B cell (primary cell): ENCODE data around the gene PRICKLE2. TPM values are rescaled to one million over a fixed set of nuclear protein-coding genes. Genes with fewer than 3 reads are reported as not detected.

Experiments
- ATAC-seq: fragments of 200-7000 bp; cut with Tn5 transposase; one replicate; pipeline ENCODE4 v1.10.0; 2021; ENCODE audit warnings: low read depth, mild to moderate bottlenecking, moderate number of reproducible peaks, moderate library complexity
- CTCF ChIA-PET: fragments of 350-600 bp; sonication (Branson Sonifier 250); formaldehyde crosslinking; loops from one replicate; lab custom pipeline; 2021; ENCODE audit warnings: antibody characterized with exemption, inconsistent platforms; lab: Charles Lee
- POLR2A ChIA-PET: fragments of 350-600 bp; sonication (Branson Sonifier 250); formaldehyde crosslinking; loops from one replicate; lab custom pipeline; 2021; ENCODE audit warnings: antibody characterized with exemption; lab: Charles Lee
- DNase-seq: peaks from one replicate; pipeline ENCODE4 v3.0.0; 2013
- H2AFZ ChIP-seq: 2 replicates; pipeline ENCODE4 v1.6.1; 2012; ENCODE audit warnings: mild to moderate bottlenecking, low read depth, low read length; ENCODE audit not compliant: insufficient read depth, poor library complexity, severe bottlenecking
- H3K27ac ChIP-seq, 2 donors: 1 replicate in 1 of 2; 2 replicates in 1 of 2; pipeline ENCODE4 v1.5.1; 2012 to 2013; ENCODE audit warnings: low read length in 2 of 2, mild to moderate bottlenecking in 2 of 2, moderate library complexity in 1 of 2
- H3K27me3 ChIP-seq, 4 experiments: fragments of 200-600 bp in 1 of 4; sonication (generic) in 1 of 4; replicated peaks in 1 of 4; 1 replicate in 2 of 4; 2 replicates in 2 of 4; pipeline versions ENCODE4 v1.6.1 to v1.7.0; 2013 to 2016; ENCODE audit warnings: low read length in 3 of 4, mild to moderate bottlenecking in 2 of 4, mixed read lengths in 1 of 4, moderate library complexity in 1 of 4; ENCODE audit not compliant: insufficient read depth in 4 of 4, control insufficient read depth in 3 of 4; ENCODE audit errors: control extremely low read depth in 1 of 4
- H3K36me3 ChIP-seq, 2 experiments: replicated peaks in 1 of 2; 1 replicate in 1 of 2; 2 replicates in 1 of 2; pipeline versions ENCODE4 v1.6.1 to v1.7.1; 2013; ENCODE audit warnings: low read length in 1 of 2; ENCODE audit not compliant: insufficient read depth in 2 of 2, control insufficient read depth in 1 of 2; ENCODE audit errors: control extremely low read depth in 1 of 2, extremely low read depth in 1 of 2
- H3K4me1 ChIP-seq, 2 donors: fragments of 200-600 bp in 1 of 2; sonication (generic) in 1 of 2; 1 replicate in 1 of 2; 2 replicates in 1 of 2; pipeline versions ENCODE4 v1.5.1 to v1.6.1; 2013 to 2017; ENCODE audit warnings: low read length in 2 of 2; ENCODE audit not compliant: control insufficient read depth in 2 of 2, insufficient read depth in 2 of 2
- H3K4me2 ChIP-seq: replicated peaks from 2 replicates; pipeline ENCODE3; 2012; ENCODE audit warnings: mild to moderate bottlenecking, low read depth, low read length; ENCODE audit not compliant: poor library complexity, severe bottlenecking
- H3K4me3 ChIP-seq, 5 experiments: fragments of 200-600 bp in 1 of 5; sonication (generic) in 1 of 5; 1 replicate in 3 of 5; 2 replicates in 2 of 5; pipeline versions ENCODE4 v1.5.1 to v1.7.0; 2011 to 2016; ENCODE audit warnings: low read length in 4 of 5, mild to moderate bottlenecking in 4 of 5, low read depth in 2 of 5, control low read depth in 1 of 5, moderate library complexity in 1 of 5; ENCODE audit not compliant: insufficient read depth in 1 of 5; ENCODE audit errors: control extremely low read depth in 1 of 5, extremely low read depth in 1 of 5
- H3K79me2 ChIP-seq: fragments of 200-600 bp; sonication (generic); one replicate; pipeline ENCODE4 v1.6.0; 2016; ENCODE audit warnings: low read length; ENCODE audit not compliant: control insufficient read depth, insufficient read depth
- H3K9ac ChIP-seq: fragments of 200-600 bp; sonication (generic); 2 replicates; pipeline ENCODE4 v1.6.1; 2017; ENCODE audit warnings: mild to moderate bottlenecking, low read length, moderate library complexity
- H3K9me3 ChIP-seq, 3 donors: one replicate each; pipeline versions ENCODE4 v1.6.1 to v1.7.1; 2013; ENCODE audit warnings: low read length in 2 of 3; ENCODE audit not compliant: control insufficient read depth in 2 of 3, insufficient read depth in 1 of 3; ENCODE audit errors: control extremely low read depth in 1 of 3
- H4K20me1 ChIP-seq: 2 replicates; pipeline ENCODE4 v1.6.0; 2012; ENCODE audit warnings: mild to moderate bottlenecking, low read length; ENCODE audit not compliant: insufficient read depth, control insufficient read depth, poor library complexity, severe bottlenecking
- H3K27ac Mint-ChIP-seq: one replicate; pipeline ENCODE4 v1.8.0; 2021; ENCODE audit warnings: mixed read lengths
- H3K27me3 Mint-ChIP-seq: one replicate; pipeline ENCODE4 v1.8.0; 2021; ENCODE audit warnings: mixed read lengths
- H3K4me1 Mint-ChIP-seq: one replicate; pipeline ENCODE4 v1.8.0; 2021; ENCODE audit warnings: mixed read lengths
- H3K4me3 Mint-ChIP-seq: one replicate; pipeline ENCODE4 v1.8.0; 2021; ENCODE audit warnings: mixed read lengths
- H3K9me3 Mint-ChIP-seq: one replicate; pipeline ENCODE4 v1.8.0; 2022; ENCODE audit warnings: mixed read lengths; ENCODE audit not compliant: insufficient read depth
- CTCF ChIP-seq: fragments of 200-600 bp; IDR thresholded peaks from one replicate; pipeline ENCODE4 v1.8.0; 2022; ENCODE audit warnings: antibody characterized with exemption, mild to moderate bottlenecking
- EZH2 ChIP-seq: IDR thresholded peaks from 2 replicates; pipeline ENCODE4 v1.6.1; 2012; ENCODE audit warnings: borderline replicate concordance, low read depth, mild to moderate bottlenecking, moderate library complexity, low read length; ENCODE audit not compliant: insufficient read depth, poor library complexity, severe bottlenecking
- WGBS: methylation state at CpG from one replicate; pipeline ENCODE4 v1.1.5; 2013; ENCODE audit warnings: missing lambda C conversion rate; ENCODE audit not compliant: insufficient coverage; 5-methylcytosine and 5-hydroxymethylcytosine counted together
- intact Hi-C: fragments of 100-400 bp; cut with micrococcal nuclease; formaldehyde crosslinking; loops from one replicate; pipeline ENCODE4 v1.10.0; 2022
- polyA plus RNA-seq: library from polyadenylated mRNA; depleted of rRNA; stranded (reverse); fragments of >200 nt; gene quantifications from 2 replicates; pipeline ENCODE4 v1.2.3, GENCODE V29; 2012
- total RNA-seq, 2 donors: library from RNA; stranded (reverse); fragments of 120-200 nt in 1 of 2; gene quantifications; 1 replicate in 1 of 2; 2 replicates in 1 of 2; pipeline versions ENCODE4 v1.2.3 to v1.2.4, GENCODE V29; 2013 to 2022

Gene PRICKLE2
- total and polyA plus RNA-seq, 2 donors (not counting 1 experiment from before 2014, with no cell fraction given): 0.30 to 1.4 TPM

GRCh38 chr3:64067506-64068346 is 157.5 kb downstream of the PRICKLE2 start:
- no peaks in the 10 kb centered on the region for H3K4me1 ChIP-seq
- ChIA-PET POLR2A (no interaction called here), CTCF (no interaction called here)
- Mint-ChIP-seq H3K4me3 (no peak overlapping the region), H3K4me1 (no peaks in the 10 kb centered on the region), H3K9me3 (no peaks in the 10 kb centered on the region), H3K27me3 (peaks cover 24% of the 10 kb centered on the region), H3K27ac (no peak overlapping the region)
- no peak overlapping the region for H3K4me3 ChIP-seq
- peaks cover 0 to 11% (median 2%) of the 10 kb centered on the region in 4 experiments for H3K27me3 ChIP-seq
- no peaks in the 10 kb centered on the region for H4K20me1 ChIP-seq
- no peak overlapping the region for H2AFZ ChIP-seq
- H3K36me3 ChIP-seq: no peaks in the 10 kb centered on the region
- intact Hi-C loops: no loop called here
- H3K9me3 ChIP-seq: peaks cover 0 to 9% (median 0%) of the 10 kb centered on the region in 3 donors
- no peak overlapping the region for H3K27ac ChIP-seq
- 90% methylated on average over 10 of the region's 10 CpGs for WGBS
- TF ChIP-seq EZH2: no peak
- no peak for TF ChIP-seq CTCF
- DNase-seq: no peak
- H3K79me2 ChIP-seq: no peaks in the 10 kb centered on the region
- no peak overlapping the region for H3K9ac ChIP-seq
- ATAC-seq: no peak
- H3K4me2 ChIP-seq: no peak overlapping the region

DNA sequence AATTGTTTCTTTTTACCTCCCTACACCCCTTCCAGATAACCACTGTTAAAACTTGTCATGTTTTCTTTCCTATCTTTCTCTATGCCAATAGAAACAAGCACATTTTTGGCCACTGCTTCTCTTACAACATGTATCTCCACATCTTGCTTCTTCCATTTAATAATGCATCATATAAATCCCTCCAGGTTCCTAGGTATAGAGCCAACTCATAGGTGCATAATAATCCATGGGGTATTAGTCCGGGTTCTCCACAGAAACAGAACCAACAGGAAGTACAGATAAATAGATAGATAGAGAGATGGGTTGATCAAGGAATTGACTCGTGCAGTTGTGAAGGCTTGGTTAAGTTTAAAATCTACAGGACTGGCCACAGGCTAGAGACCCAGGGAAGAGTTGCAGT is 160.5 kb downstream of the PRICKLE2 start:
- ChIA-PET CTCF (no interaction called here), POLR2A (no interaction called here)
- Histone ChIP-seq H3K4me3 (no peak overlapping the region), H3K36me3 (no peaks in the 10 kb centered on the region), H3K27me3 (peaks cover 0 to 6% (median 0%) of the 10 kb centered on the region in 4 experiments), H3K79me2 (no peaks in the 10 kb centered on the region), H2AFZ (no peak overlapping the region), H4K20me1 (no peaks in the 10 kb centered on the region), H3K27ac (no peak overlapping the region), H3K9me3 (peaks cover 0 to 5% (median 0%) of the 10 kb centered on the region in 3 donors), H3K9ac (no peak overlapping the region), H3K4me1 (no peaks in the 10 kb centered on the region), H3K4me2 (no peak overlapping the region)
- Mint-ChIP-seq H3K9me3 (no peaks in the 10 kb centered on the region), H3K4me3 (no peak overlapping the region), H3K27me3 (peaks cover 15% of the 10 kb centered on the region), H3K4me1 (no peaks in the 10 kb centered on the region), H3K27ac (no peak overlapping the region)
- no CpG with 5 or more reads among the region's 2 CpGs for WGBS
- TF ChIP-seq EZH2 (no peak), CTCF (no peak)
- ATAC-seq (no peak), DNase-seq (no peak)
- intact Hi-C loops: no loop called here
